Activated naive CD8-positive, alpha-beta T cell treated with anti-CD3 and anti-CD28 coated beads, Interleukin-2, amount 50 U/mL, for 24 hours (primary cell): Measurements from ENCODE around the gene NBPF12.
"Not testable (repeated sequence)": the region's sequence is repeated elsewhere in the genome, so short reads cannot be mapped to it uniquely, and the experiment has no call there.

Experiments used
- ATAC-seq: fragments of 150-1000 bp; cut with Tn5 transposase; one replicate; pipeline ENCODE4 v1.10.0; 2021
- DNase-seq: peaks from one replicate; pipeline ENCODE4 v3.0.0; 2021
- H3K27ac Mint-ChIP-seq: one replicate; pipeline ENCODE4 v1.8.0; 2021; ENCODE audit warnings: mild to moderate bottlenecking, mixed read lengths
- H3K27me3 Mint-ChIP-seq: one replicate; pipeline ENCODE4 v1.8.0; 2021; ENCODE audit warnings: mixed read lengths
- H3K36me3 Mint-ChIP-seq: one replicate; pipeline ENCODE4 v1.8.0; 2021; ENCODE audit warnings: low read depth, mixed read lengths
- H3K4me1 Mint-ChIP-seq: one replicate; pipeline ENCODE4 v1.8.0; 2021; ENCODE audit warnings: mixed read lengths
- H3K4me3 Mint-ChIP-seq: one replicate; pipeline ENCODE4 v1.8.0; 2021; ENCODE audit warnings: mild to moderate bottlenecking, moderate library complexity, mixed read lengths
- H3K9me3 Mint-ChIP-seq: one replicate; pipeline ENCODE4 v1.8.0; 2021; ENCODE audit warnings: mixed read lengths

NBPF12 gene, protein sequence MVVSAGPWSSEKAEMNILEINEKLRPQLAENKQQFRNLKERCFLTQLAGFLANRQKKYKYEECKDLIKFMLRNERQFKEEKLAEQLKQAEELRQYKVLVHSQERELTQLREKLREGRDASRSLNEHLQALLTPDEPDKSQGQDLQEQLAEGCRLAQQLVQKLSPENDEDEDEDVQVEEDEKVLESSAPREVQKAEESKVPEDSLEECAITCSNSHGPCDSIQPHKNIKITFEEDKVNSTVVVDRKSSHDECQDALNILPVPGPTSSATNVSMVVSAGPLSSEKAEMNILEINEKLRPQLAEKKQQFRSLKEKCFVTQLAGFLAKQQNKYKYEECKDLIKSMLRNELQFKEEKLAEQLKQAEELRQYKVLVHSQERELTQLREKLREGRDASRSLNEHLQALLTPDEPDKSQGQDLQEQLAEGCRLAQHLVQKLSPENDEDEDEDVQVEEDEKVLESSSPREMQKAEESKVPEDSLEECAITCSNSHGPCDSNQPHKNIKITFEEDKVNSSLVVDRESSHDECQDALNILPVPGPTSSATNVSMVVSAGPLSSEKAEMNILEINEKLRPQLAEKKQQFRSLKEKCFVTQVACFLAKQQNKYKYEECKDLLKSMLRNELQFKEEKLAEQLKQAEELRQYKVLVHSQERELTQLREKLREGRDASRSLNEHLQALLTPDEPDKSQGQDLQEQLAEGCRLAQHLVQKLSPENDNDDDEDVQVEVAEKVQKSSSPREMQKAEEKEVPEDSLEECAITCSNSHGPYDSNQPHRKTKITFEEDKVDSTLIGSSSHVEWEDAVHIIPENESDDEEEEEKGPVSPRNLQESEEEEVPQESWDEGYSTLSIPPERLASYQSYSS (N-terminal part only)

DNA sequence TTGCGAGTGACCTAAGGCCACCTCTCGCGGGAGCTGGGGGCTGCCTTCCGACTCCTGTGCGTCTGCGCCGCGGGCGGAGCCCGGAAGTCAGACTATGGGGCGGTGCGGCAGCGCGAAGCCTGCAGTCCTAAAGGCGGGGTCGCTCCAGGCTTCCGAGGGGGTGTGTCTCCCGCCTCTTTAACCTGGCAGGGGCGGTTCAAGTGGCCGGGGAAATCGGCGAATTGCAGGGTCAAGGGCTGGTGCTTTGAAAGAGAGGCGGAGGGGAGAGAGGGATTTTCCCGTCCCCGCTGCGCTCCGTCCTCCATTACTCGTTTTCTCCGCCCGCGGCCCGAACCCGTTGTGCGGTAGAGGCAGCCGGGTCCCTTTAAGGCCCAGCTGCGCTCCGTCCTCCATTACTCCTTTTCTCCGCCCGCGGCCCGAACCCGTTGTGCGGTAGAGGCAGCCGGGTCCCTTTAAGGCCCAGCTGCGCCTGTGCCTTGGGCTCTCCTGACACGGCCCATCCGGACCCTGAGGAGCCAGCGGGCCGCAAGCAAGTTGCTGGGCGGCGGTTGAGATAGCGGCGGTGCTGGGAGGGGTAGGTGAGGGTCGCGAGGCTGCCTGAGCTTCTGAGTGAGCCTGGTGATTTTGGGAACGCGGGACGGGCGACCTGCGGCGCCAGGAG, at the start of gene NBPF12:
Gene NBPF12 (plus strand): TSS at position 83 of the 661 bp plus-strand sequence. CDS start 21,820 bp downstream, outside the sequence.
- H3K4me3 Mint-ChIP-seq, result peak within 1 kb of the TSS; percentile 85
- H3K27me3 Mint-ChIP-seq, H3K9me3 Mint-ChIP-seq, H3K36me3 Mint-ChIP-seq: not testable (repeated sequence)
- peaks cover 21% of the 10 kb centered on the region for H3K4me1 Mint-ChIP-seq
- H3K27ac Mint-ChIP-seq, result peak within 1 kb of the TSS; percentile 86
- ATAC-seq (peak; percentile 98), DNase-seq (peak; percentile 85)

DNA sequence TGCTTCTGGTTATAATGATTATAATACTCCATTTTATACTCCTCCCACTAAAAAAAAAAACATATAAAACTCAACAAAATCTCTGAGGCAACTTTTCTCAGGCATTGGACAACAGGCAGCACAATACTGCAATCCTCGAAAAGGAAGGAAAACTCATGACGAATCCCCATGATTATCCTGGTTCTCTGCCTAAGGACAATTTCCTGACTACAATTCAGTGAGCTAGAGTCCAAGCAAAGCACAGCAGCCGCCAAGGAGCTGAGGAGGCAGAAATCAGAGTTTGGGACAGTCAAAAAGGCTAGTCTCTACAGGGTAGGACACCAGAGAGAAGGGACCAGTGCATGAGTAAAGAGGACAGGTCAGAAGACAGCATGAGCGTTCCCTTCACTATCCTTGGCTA, 46.8 kb upstream of the NBPF12 start:
- DNase-seq, H3K4me3 Mint-ChIP-seq, H3K9me3 Mint-ChIP-seq, H3K4me1 Mint-ChIP-seq, ATAC-seq, H3K36me3 Mint-ChIP-seq, H3K27ac Mint-ChIP-seq, H3K27me3 Mint-ChIP-seq: not testable (repeated sequence)

DNA sequence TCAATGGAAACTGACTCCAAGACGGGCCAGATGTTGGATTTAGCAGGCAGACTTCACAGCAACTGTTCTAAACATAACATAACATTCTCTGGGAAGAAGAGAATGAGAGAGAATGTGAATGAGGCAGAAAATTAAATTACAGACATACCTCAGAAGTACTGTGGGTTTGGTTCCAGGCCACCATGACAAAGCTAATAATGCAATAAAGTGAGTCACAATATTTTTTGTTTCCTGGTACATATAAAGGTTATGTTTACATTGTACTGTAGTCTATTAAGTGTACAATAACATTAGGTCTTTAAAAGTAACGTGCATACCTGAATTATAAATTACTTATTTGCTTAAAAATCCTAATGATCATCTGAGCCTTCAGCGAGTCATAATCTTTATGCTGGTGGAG, 45.8 kb upstream of the NBPF12 start:
- not testable (repeated sequence) for H3K27me3 Mint-ChIP-seq, H3K4me1 Mint-ChIP-seq, H3K4me3 Mint-ChIP-seq, H3K9me3 Mint-ChIP-seq, DNase-seq, H3K36me3 Mint-ChIP-seq, ATAC-seq, H3K27ac Mint-ChIP-seq

DNA sequence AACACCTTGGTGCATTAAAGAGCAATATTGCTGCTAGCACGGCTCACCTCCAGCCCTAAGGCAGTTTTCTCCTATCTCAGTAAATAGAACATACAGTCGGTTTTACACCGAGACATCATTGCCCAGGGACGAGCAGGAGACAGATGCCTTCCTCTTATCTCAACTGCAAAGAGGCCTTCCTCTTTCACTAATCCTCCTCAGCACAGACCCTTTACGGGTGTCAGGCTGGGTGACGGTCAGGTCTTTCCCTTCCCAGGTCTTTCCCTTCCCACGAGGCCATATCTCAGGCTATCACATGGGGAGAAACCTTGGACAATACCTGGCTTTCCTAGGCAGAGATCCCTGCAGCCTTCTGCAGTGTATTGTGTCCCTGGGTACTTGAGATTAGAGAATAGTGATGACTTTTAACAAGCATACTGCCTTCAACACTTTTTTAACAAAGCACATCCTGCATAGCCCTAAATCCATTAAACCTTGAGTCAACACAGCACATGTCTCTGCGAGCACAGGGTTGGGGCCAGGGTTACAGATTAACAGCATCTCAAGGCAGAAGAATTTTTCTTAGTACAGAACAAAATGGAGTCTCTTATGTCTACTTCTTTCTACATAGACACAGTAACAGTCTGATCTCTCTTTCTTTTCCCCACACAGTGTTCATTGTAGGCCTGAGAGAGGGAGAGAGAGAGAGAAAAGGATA, 30.4 kb upstream of the NBPF12 start:
- not testable (repeated sequence) for DNase-seq, H3K27ac Mint-ChIP-seq, H3K9me3 Mint-ChIP-seq, H3K27me3 Mint-ChIP-seq, H3K36me3 Mint-ChIP-seq, H3K4me3 Mint-ChIP-seq, ATAC-seq, H3K4me1 Mint-ChIP-seq

DNA sequence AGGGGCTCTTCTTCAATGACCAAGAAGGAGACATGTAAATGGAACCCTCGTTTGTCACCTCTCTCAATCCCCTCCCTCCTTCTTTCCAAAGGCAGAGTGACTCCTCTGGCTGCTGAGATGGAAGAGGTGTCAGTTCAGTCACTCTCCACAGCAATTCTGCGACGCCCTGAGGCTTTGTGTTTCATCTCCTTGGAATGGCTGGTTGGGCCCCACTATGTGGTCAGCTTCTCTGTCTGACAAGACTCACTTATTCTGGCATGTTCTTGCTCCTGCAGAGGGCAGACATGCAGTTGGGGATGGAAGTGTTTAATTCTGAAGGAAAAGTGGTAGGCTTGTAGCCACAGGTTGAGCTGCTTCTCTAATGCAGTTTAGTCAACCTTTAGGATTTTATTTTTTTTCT, 25.1 kb upstream of the NBPF12 start:
- H3K36me3 Mint-ChIP-seq, H3K27ac Mint-ChIP-seq, H3K27me3 Mint-ChIP-seq, DNase-seq, ATAC-seq, H3K4me3 Mint-ChIP-seq, H3K4me1 Mint-ChIP-seq, H3K9me3 Mint-ChIP-seq: not testable (repeated sequence)

DNA sequence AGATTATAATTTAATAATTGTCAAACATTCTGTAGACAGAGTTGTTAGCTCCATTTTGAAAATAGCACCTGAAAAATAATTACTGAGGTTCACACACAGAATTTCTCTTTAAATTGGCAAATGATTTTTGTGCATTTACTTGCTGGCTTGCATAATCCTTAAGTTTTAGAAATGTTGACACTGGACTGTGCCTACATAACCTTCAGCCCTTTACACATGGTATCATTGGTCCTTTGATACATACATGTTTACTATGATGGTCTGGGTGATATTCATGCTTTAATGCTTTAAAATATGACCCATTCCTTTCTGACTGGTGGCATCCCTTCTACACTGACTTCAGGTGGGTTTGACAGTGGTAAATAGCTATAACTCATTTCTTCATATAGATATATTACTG, 17.3 kb upstream of the NBPF12 start:
- H3K9me3 Mint-ChIP-seq, H3K4me1 Mint-ChIP-seq, ATAC-seq, H3K27ac Mint-ChIP-seq, DNase-seq, H3K36me3 Mint-ChIP-seq, H3K4me3 Mint-ChIP-seq, H3K27me3 Mint-ChIP-seq: not testable (repeated sequence)

DNA sequence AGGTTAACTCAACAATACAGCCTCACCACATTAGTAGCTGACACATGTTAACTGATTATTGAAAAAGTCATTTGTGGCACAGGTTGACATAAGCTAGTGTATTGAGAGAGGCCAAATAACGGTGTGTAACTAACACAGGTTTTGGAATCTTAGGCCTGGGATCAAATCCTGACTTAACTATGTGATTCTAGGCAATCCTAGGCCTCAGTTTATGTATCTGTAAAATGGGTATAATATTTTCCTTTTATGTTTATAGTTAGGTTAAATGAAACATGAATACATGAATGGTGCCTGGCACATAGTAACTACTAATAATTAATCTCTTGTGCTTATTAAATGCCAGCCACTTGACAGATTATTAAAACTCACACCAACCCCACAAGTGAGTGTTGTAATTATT, 15.5 kb upstream of the NBPF12 start:
- not testable (repeated sequence) for DNase-seq, H3K4me3 Mint-ChIP-seq, H3K36me3 Mint-ChIP-seq, H3K27me3 Mint-ChIP-seq, H3K9me3 Mint-ChIP-seq, H3K27ac Mint-ChIP-seq, ATAC-seq, H3K4me1 Mint-ChIP-seq

DNA sequence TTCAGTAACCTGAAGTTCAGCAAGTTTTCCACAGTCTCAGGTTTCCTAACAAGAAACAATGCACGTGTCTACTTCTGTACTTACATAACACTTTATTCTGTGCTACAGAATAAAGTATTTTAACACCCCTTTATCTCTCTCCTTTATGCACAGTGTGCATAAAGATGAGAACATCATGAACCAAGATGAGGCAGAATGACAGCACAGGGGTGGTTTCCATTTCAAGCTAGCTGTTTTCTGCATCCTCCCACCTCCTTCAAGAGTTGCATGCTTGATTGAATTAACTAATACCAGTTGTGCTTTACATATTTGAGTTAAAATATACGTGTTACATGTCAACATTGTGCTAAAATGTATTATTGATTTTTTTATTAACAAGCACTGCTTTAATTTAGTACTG, 14.0 kb upstream of the NBPF12 start:
- not testable (repeated sequence) for H3K27ac Mint-ChIP-seq, H3K4me1 Mint-ChIP-seq, H3K9me3 Mint-ChIP-seq, ATAC-seq, H3K36me3 Mint-ChIP-seq, H3K27me3 Mint-ChIP-seq, H3K4me3 Mint-ChIP-seq, DNase-seq

DNA sequence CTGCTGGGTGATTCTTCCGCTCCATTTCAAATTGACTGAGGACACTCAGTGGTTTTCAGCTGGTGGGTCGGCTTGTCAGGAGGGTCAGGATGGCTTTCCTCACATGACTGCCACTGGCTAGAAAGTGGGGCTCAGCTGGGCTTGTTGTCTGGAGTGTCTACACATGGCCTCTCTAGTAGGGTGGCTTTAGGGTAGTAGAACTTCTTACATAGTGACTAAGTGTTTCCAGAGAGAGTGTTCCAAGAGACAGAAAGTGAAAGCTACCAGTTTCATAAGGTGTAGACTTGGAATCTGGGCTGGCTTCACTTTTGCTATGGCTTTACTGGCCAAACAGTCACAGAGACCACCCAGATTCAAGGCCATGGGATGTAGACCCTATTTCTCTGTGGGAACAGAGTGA, 11.7 kb upstream of the NBPF12 start:
- DNase-seq, H3K4me1 Mint-ChIP-seq, H3K36me3 Mint-ChIP-seq, H3K4me3 Mint-ChIP-seq, H3K27me3 Mint-ChIP-seq, H3K27ac Mint-ChIP-seq, H3K9me3 Mint-ChIP-seq, ATAC-seq: not testable (repeated sequence)

DNA sequence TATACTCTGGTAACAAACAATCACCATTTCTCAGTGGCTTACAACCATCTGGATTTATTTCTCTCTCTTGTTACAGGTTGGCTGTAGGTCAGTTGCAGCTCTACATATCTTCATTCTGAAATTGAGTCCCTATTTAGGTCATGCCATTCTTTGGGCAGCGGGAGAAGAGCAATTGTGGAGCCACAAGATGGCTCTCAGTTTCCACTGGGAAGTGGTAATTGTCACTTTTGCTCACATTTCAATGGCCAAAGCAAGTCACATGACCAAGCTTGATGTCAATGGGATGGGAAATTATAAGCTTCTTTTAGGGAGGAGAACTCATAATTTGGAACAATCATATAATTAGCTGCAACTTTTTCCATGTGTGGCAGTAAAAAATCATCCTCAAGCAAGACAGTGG, 7.9 kb upstream of the NBPF12 start:
- not testable (repeated sequence) for ATAC-seq, H3K27ac Mint-ChIP-seq, H3K4me3 Mint-ChIP-seq, H3K4me1 Mint-ChIP-seq, H3K36me3 Mint-ChIP-seq, DNase-seq, H3K9me3 Mint-ChIP-seq, H3K27me3 Mint-ChIP-seq

DNA sequence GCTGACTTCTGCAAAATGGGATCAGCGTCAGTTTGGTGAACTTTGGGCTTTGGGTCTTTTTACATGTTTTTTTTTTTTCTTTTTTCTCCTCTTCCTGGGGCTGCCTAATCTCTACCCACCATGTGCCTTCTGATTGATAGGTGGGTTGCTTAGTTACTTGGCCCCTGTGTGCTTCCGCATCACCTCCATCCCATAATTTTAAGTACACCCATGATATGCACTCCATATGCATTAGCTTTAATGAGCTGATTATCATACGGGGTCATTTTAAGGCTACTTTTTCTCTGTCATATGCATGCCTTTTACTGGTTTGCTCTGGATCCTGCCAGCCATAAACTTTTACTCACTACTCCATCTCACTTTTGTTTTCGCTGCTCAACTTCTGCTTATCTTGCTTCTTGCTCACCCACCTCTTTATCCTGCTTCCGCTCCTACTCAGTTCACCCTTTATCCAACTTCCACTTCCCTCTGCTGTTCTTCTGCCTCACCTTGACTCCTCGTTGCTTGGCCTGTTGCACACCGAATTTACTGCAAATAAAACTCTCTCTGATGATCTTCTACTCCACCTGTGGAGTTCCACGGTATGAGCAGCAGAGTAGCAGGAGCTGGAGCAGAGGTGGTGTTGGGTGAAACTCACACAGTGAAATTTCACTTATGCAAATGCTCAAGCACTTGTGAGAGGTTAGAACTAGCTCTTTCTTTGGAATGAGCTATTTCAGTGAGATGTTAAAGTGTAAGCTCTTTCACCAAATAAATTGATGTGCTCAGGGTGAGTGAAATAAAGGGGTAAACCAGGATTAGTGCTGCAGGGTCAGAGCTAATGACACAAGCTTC, 3.5 kb upstream of the NBPF12 start:
- ATAC-seq, H3K36me3 Mint-ChIP-seq, H3K27ac Mint-ChIP-seq, H3K9me3 Mint-ChIP-seq, DNase-seq, H3K27me3 Mint-ChIP-seq: not testable (repeated sequence)
- H3K4me1 Mint-ChIP-seq, result peaks cover 14% of the 10 kb centered on the region
- peak overlapping the region; percentile 47 for H3K4me3 Mint-ChIP-seq

DNA sequence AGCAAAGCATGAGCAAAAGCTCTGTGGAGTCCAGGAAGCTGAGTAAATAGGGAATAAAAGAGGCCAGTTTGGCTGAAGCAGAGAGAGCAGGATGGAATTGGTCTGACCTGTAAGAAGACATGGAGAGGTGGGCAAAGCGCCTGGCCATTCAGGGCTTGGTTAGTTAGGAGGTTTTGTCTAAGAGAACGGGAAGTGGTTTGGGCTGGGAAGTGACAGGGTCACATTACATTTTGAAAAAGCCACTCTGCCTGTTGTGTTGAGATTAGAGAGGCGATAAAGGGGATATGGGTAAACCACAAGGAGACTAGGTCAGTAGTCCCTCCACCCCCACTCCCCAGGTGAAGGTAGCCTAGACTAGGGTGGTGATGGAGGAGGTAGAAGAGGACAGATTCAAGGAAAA, 662 bp upstream of the NBPF12 start:
- H3K27ac Mint-ChIP-seq, H3K27me3 Mint-ChIP-seq, DNase-seq, H3K36me3 Mint-ChIP-seq, H3K9me3 Mint-ChIP-seq, ATAC-seq: not testable (repeated sequence)
- Mint-ChIP-seq H3K4me3 (peak overlapping the region; percentile 62), H3K4me1 (peaks cover 21% of the 10 kb centered on the region)

DNA sequence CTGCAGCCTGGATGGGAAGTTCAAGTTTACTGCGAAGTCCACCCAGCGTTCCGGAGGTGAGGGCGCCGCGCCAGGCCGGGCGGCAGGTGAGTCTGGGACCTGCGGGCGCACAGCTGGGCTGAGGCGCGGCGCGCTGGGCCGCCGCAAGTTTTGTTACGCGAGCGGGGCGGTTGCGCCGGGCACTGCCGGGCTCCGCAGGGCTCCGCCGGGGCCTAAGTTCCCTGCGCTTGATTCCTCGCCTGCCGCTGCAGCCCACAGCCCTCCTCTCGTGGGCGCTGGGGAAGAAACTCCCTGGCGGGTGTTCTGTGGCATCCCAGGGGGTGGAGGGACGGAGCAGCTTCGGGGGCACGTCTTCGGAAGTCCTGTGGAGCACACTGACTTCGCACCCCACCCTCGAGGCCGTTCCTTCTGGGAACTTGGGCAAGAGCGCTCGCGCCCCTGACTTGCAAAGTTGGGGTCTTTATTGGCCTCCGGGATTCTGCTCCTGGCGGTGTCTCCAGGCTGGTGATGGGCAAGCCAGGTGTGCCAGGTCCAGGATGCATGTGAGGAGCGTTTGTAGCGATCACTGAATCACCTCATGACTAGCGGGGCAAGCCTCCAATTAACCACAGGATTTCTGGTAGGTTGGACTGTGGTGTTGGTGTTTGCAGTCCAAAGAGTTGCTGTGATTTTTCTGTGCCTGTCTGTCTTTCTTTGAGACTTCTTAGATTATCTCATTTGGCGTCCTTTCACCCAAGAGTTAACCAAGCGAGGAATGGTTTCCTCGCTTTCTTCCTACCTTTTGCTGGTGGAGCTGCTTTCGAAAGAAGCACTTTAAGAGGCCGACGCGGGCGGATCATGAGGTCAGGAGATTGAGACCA, 1.0 kb downstream of the NBPF12 start:
- ATAC-seq (peak; percentile 25), DNase-seq (peak; percentile 21)
- Mint-ChIP-seq H3K27ac (peak overlapping the region; percentile 35), H3K4me1 (peaks cover 19% of the 10 kb centered on the region), H3K4me3 (peak overlapping the region; percentile 85)
- not testable (repeated sequence) for H3K9me3 Mint-ChIP-seq, H3K36me3 Mint-ChIP-seq, H3K27me3 Mint-ChIP-seq
